HEK293T (cell line): ENCODE results near the gene ATG9B.
A peak's percentile ranks its signal among the peaks of the same experiment; 100 is the strongest.

Experiments used
- CTCF ChIA-PET: fragments of 350-600 bp; formaldehyde crosslinking; extraction: SDS; loops from one replicate; lab custom pipeline; 2021; ENCODE audit warnings: antibody characterized with exemption, inconsistent platforms; lab: Yijun Ruan, JAX
- POLR2A ChIA-PET: fragments of 350-600 bp; formaldehyde crosslinking; extraction: SDS; loops from one replicate; lab custom pipeline; 2020; ENCODE audit warnings: antibody characterized with exemption, inconsistent platforms; lab: Yijun Ruan, JAX
- DNase-seq: peaks from one replicate; pipeline ENCODE4 v3.0.0; 2012; ENCODE audit warnings: mixed read lengths; ENCODE audit errors: extremely low spot score
- ARNT ChIP-seq: fragments of 450-650 bp; IDR thresholded peaks from 2 replicates; pipeline ENCODE4 v1.6.1; 2017; ENCODE audit warnings: mild to moderate bottlenecking
- BHLHE40 ChIP-seq: fragments of 450-650 bp; IDR thresholded peaks from 2 replicates; pipeline ENCODE4 v1.6.1; 2016; ENCODE audit warnings: mild to moderate bottlenecking, moderate library complexity, borderline replicate concordance
- CTBP1 ChIP-seq: fragments of 450-650 bp; IDR thresholded peaks from 2 replicates; pipeline ENCODE4 v1.6.1; 2016; ENCODE audit warnings: borderline replicate concordance
- ELF4 ChIP-seq: fragments of 450-650 bp; IDR thresholded peaks from 2 replicates; pipeline ENCODE4 v1.6.1; 2017; ENCODE audit warnings: antibody characterized with exemption
- FOXA1 ChIP-seq: fragments of 450-650 bp; IDR thresholded peaks from 2 replicates; pipeline ENCODE4 v1.6.1; 2016; ENCODE audit warnings: mild to moderate bottlenecking
- FOXK2 ChIP-seq: fragments of 450-650 bp; IDR thresholded peaks from 2 replicates; pipeline ENCODE4 v1.6.1; 2016; ENCODE audit warnings: mild to moderate bottlenecking
- FOXM1 ChIP-seq: fragments of 450-650 bp; IDR thresholded peaks from 2 replicates; pipeline ENCODE4 v1.6.1; 2017; ENCODE audit warnings: mild to moderate bottlenecking, borderline replicate concordance
- HDGF ChIP-seq: fragments of 450-650 bp; IDR thresholded peaks from 2 replicates; pipeline ENCODE4 v1.6.1; 2017; ENCODE audit warnings: antibody characterized with exemption, borderline replicate concordance
- L3MBTL2 ChIP-seq: fragments of 450-650 bp; conservative IDR thresholded peaks from 2 replicates; pipeline ENCODE4 v1.6.1; 2016; ENCODE audit warnings: mild to moderate bottlenecking
- LEF1 ChIP-seq: fragments of 450-650 bp; IDR thresholded peaks from 2 replicates; pipeline ENCODE4 v1.6.1; 2017; ENCODE audit warnings: mild to moderate bottlenecking, borderline replicate concordance
- NFRKB ChIP-seq: fragments of 450-650 bp; IDR thresholded peaks from 2 replicates; pipeline ENCODE4 v1.6.1; 2016; ENCODE audit warnings: mild to moderate bottlenecking, moderate library complexity
- PKNOX1 ChIP-seq: fragments of 450-650 bp; IDR thresholded peaks from 2 replicates; pipeline ENCODE4 v1.6.1; 2016
- SP1 ChIP-seq: fragments of 450-650 bp; IDR thresholded peaks from 2 replicates; pipeline ENCODE4 v1.6.1; 2017
- SUZ12 ChIP-seq: fragments of 450-650 bp; IDR thresholded peaks from 2 replicates; pipeline ENCODE4 v1.6.1; 2016; ENCODE audit warnings: mild to moderate bottlenecking
- TARDBP ChIP-seq: fragments of 450-650 bp; IDR thresholded peaks from 2 replicates; pipeline ENCODE4 v1.6.1; 2016
- ZNF384 ChIP-seq: fragments of 450-650 bp; IDR thresholded peaks from 2 replicates; pipeline ENCODE4 v1.6.1; 2016

The ATG9B gene

DNA sequence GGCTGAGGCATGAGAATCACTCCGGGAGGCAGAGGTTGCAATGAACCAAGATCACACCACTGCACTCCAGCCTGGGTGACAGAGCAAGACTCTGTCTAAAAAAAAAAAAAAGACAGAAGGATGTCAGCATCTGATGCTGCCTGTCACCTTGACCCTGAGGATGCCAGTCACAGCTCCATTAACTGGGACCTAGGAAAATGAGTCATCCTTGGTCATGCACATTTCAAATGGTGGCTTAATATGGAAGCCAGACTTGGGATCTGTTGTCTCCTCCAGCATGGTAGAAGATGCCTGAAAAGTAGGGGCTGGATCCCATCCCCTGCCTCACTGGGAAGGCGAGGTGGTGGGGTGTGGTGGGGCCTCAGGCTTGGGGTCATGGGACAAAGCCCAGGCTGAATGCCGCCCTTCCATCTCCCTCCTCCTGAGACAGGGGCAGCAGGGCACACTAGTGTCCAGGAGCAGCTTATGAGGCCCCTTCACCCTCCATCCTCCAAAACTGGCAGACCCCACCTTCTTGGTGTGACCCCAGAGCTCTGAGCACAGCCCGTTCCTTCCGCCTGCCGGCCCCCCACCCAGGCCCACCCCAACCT, 32.1 kb downstream of the ATG9B start:
- POLR2A ChIA-PET, result no interaction called here
- no peak for DNase-seq
- CTCF ChIA-PET, result interaction anchor here (0.7 to 1.3 kb wide), 2 partner anchors 29 to 63 kb away, joined by 3 to 4 read pairs; no protein-coding TSS in a partner anchor
- TF ChIP-seq HDGF, result no peak
- no peak for TF ChIP-seq LEF1
- no peak for TF ChIP-seq FOXM1
- TF ChIP-seq ELF4, result no peak
- no peak for TF ChIP-seq BHLHE40
- no peak for TF ChIP-seq CTBP1
- no peak for TF ChIP-seq ARNT
- no peak for TF ChIP-seq SP1
- TF ChIP-seq L3MBTL2, result no peak
- TF ChIP-seq PKNOX1, result no peak
- TF ChIP-seq ZNF384, result no peak
- TF ChIP-seq SUZ12, result no peak
- no peak for TF ChIP-seq NFRKB
- no peak for TF ChIP-seq FOXK2
- no peak for TF ChIP-seq TARDBP
- TF ChIP-seq FOXA1, result no peak

DNA sequence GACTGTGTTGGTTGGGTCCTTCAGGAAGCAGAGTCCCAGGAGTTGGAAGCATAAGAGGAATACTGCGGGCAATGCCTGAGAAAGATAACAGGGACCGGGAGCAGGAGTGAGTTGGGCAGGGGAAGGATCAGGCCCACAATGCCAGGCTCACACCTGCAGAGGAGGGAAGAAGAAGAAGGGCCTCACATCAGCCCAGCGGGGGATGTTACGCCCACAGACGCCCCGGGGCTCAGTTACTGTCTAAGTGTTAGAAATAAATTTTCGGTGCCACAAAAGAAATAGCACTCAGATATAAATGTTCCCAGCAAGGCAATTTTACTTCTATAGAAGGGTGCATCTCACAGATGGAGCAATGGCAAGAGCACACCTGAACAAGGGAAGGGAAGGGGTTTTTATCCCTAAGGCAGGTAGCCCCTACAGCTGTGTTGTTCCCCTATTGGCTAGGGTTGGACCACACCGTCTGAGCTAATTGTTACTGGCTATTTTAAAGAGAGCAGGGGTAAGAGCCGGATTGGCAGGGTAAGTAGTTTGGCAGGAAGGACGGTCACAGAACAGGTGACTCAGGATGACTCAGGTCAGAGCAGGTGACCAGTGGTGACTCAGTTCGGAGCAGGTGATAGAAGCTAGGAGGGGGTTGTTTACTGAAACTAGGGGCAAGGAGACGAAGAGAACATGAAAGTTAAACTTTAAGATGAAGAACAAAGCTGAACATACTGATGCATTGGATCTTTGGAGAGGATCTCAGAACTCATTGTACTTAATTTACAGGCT, 33.7 kb downstream of the ATG9B start, which contains the start of gene NOS3:
Gene NOS3 (plus strand): TSS at position 602 of the 771 bp plus-strand sequence. CDS start 2,787 bp downstream, outside the sequence.
- CTCF ChIA-PET, result interaction anchor here (0.6 to 1.4 kb wide), 2 partner anchors 71 to 92 kb away, joined by 3 to 10 read pairs; no protein-coding TSS in a partner anchor
- DNase-seq, result no peak

DNA sequence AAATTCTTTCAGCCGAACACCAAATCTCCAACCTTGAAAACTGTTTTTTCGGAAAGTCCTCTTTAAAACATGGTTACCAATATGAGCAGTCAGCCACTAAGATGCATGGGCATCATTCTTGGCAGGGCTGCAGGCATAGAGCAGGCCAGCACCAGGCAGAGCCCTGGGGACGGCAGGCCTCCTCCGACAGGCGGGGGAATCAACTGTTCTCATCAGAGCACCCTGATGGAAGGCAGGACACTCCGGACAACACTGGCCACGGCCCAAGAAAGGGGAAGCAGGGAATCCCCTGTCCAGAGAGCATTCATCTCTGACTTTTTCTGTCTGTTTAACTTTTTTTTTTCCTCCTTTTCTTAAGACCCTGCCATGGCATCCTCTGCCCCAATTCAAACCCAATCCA, 34.8 kb downstream of the ATG9B start:
- ChIA-PET POLR2A (no interaction called here), CTCF (interaction anchor here (0.7 to 1.3 kb wide), 5 partner anchors 9 to 88 kb away, joined by 3 to 7 read pairs (median 4); no protein-coding TSS in a partner anchor)
- TF ChIP-seq SUZ12 (no peak), ARNT (no peak)
- no peak for DNase-seq

More for the DNA sequence above, 33.7 kb downstream of the ATG9B start, which contains the start of gene NOS3:
- TF ChIP-seq PKNOX1, result no peak
- no peak for TF ChIP-seq HDGF
- no peak for TF ChIP-seq FOXK2
- TF ChIP-seq CTBP1, result no peak
- no peak for TF ChIP-seq LEF1
- no peak for TF ChIP-seq ELF4
- TF ChIP-seq NFRKB, result no peak
- TF ChIP-seq ARNT, result no peak
- TF ChIP-seq FOXM1, result no peak
- no peak for TF ChIP-seq L3MBTL2
- POLR2A ChIA-PET, result no interaction called here

DNA sequence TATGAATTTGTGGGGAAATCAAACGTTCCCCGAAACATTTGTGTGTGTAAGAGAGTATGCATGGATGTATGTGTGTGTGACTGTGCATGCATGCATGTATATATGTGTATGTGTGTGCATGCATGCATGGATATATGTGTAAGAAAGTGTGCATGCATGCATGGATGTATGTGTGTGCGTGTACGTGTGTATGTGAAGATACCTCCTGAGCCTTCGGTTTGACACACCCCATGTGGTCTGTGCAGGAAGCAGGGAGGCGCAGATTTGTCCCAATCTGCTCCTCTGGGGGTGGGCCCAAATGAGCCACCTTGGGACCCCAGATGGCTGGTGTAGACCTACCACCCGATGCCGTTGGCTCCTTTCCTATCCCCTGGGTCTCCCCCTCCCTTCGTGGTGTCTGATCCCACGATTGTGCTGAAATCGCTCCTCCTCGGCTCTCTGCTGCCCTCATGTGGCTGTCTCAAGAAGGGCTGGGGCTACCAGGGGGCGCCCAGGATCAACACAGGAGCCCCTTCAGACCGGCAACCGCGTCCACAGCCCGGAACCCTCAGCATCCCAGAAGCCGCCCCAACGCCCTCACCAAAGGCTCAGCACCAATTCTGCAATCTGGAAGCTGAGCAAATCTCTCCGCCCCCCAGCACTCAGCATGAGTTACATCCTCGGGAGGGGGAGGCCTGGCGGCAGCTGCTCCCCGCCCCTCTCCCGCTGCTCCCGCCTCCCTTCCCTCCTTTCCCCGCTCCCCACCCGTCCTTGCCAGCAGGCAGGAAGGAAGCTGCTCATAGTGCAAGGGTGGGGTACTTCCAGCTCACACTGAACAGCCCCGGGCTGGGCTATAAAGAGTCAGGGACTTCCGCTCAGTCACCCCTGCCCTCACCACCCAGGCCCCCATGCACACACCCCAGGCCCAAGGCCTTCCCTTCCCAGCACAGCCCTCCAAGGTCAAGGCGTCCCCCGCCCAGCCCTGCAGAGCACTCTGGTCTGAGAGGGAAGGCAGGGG, 35.8 kb downstream of the ATG9B start:
- ChIA-PET POLR2A (no interaction called here), CTCF (interaction anchor here (0.7 to 1.3 kb wide), 6 partner anchors 8 to 219 kb away, joined by 3 to 7 read pairs (median 4); no protein-coding TSS in a partner anchor)
- TF ChIP-seq FOXM1 (no peak), FOXA1 (no peak), CTBP1 (peak; percentile 20; the same call in 1 of the 2 replicates), PKNOX1 (no peak)
- DNase-seq, result peak; percentile 93

DNA sequence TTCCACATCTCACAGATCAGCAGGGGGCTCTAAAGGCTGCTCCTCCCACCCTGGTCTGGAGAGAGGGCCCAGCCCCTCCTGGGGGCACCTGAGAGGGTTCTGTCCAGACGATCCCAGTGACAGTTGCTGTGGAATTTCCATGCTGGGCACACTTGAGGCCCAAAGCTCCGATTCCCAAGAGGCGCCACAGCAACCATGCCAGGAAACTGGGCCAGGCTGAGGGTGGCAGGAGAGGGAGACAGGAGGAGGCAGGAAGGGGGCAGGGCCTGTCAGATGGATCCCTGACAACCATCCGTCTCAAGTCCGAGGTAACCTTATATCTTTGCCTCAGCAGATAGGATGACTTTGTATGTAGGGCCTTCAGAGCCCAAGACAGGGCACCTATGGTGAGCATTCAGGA, 37.7 kb downstream of the ATG9B start:
- TF ChIP-seq FOXM1 (no peak), ELF4 (no peak), NFRKB (no peak), TARDBP (no peak), L3MBTL2 (no peak), FOXK2 (no peak), PKNOX1 (no peak), FOXA1 (no peak), ZNF384 (no peak), BHLHE40 (no peak), HDGF (no peak), CTBP1 (no peak), ARNT (no peak), SUZ12 (no peak)
- POLR2A ChIA-PET, result no interaction called here
- CTCF ChIA-PET, result interaction anchor here (0.7 to 4.5 kb wide), 12 partner anchors 19 to 206 kb away, joined by 3 to 51 read pairs (median 4); no protein-coding TSS in a partner anchor

More for the DNA sequence above, 37.7 kb downstream of the ATG9B start:
- DNase-seq, result no peak
